Stomach (tissue), 4 donors: ENCODE results near the gene OSBPL6.

Experiments
- EP300 ChIP-seq: sonication (generic); formaldehyde crosslinking; IDR thresholded peaks from one replicate; pipeline ENCODE4 v1.6.1; 2017; ENCODE audit warnings: antibody characterized with exemption
- POLR2A ChIP-seq, 4 donors: fragments of 450-650 bp; IDR thresholded peaks; one replicate each; pipeline ENCODE4 v1.6.1; 2016; ENCODE audit warnings: antibody characterized with exemption in 4 of 4, control low read depth in 2 of 4, mild to moderate bottlenecking in 1 of 4, moderate library complexity in 1 of 4
- POLR2AphosphoS5 ChIP-seq, 3 donors: sonication (generic); formaldehyde crosslinking; IDR thresholded peaks; one replicate each; pipeline ENCODE4 v1.6.1; 2016; ENCODE audit warnings: antibody characterized with exemption in 3 of 3
- TF ChIP-seq, protein P1 (sequence below), 7 experiments: fragments of 450-650 bp in 4 of 7; fragments of 200-600 bp in 3 of 7; sonication (generic) in 3 of 7; IDR thresholded peaks; one replicate each; pipeline ENCODE4 v1.5.1; 2016 to 2019; ENCODE audit warnings: antibody characterized with exemption in 7 of 7, control low read depth in 2 of 7, mild to moderate bottlenecking in 1 of 7

DNA sequence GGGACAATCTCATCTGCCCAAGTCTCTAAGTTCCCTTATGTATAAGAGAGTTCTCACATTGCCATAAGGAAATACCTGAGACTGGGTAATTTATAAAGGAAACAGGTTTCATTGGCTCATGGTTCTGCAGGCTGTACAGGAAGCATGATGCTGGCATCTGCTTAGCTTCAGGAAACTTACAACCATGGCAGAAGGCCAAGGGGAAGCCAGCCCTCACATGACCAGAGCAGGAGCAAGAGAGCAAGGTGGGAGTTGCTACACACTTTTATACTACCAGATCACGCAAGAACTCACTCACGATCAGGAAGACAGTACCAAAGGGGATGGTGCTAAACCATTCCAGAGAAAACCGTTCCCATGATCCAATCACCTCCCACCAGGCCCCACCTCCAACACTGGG, 182.7 kb downstream of the OSBPL6 start:
- TF ChIP-seq, protein P1, sequence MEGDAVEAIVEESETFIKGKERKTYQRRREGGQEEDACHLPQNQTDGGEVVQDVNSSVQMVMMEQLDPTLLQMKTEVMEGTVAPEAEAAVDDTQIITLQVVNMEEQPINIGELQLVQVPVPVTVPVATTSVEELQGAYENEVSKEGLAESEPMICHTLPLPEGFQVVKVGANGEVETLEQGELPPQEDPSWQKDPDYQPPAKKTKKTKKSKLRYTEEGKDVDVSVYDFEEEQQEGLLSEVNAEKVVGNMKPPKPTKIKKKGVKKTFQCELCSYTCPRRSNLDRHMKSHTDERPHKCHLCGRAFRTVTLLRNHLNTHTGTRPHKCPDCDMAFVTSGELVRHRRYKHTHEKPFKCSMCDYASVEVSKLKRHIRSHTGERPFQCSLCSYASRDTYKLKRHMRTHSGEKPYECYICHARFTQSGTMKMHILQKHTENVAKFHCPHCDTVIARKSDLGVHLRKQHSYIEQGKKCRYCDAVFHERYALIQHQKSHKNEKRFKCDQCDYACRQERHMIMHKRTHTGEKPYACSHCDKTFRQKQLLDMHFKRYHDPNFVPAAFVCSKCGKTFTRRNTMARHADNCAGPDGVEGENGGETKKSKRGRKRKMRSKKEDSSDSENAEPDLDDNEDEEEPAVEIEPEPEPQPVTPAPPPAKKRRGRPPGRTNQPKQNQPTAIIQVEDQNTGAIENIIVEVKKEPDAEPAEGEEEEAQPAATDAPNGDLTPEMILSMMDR (IDR thresholded peaks at IDR 0.05), result no peak
- TF ChIP-seq EP300 (no peak), POLR2A (IDR thresholded peaks at IDR 0.05) (no peak), POLR2AphosphoS5 (IDR thresholded peaks at IDR 0.05) (no peak)
